GM19351 (cell line): ENCODE data around the gene PPIL1.

Source experiments
- ATAC-seq: cut with Tn5 transposase; IDR thresholded peaks from one replicate; pipeline ENCODE4 v1.9.1; 2021; ENCODE audit warnings: mild to moderate bottlenecking, moderate library complexity; ENCODE audit not compliant: unreplicated experiment

Gene PPIL1

DNA sequence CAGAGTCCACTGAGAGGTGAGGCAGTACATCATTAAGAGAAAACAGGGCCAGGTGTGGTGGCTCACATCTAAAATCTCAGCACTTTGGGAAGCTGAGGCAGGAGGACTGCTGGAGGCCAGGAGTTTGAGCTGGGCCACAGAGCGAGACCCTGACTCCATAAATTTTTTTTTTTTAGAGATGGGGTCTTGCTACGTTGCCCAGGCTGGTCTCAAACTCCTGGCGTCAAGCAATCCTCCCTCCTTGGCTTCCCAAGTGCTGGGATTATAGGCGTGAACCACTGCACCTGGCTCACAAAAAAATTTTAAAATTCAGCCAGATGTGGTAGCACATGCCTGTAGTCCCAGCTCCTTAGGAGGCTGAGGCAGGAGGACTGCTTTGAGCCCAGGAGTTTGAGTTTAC lies 17.3 kb downstream of the PPIL1 start:
- ATAC-seq: no peak

- no peak for ATAC-seq
These were observed 18.3 kb downstream of the PPIL1 start for GRCh38 chr6:36856277-36856676.

DNA sequence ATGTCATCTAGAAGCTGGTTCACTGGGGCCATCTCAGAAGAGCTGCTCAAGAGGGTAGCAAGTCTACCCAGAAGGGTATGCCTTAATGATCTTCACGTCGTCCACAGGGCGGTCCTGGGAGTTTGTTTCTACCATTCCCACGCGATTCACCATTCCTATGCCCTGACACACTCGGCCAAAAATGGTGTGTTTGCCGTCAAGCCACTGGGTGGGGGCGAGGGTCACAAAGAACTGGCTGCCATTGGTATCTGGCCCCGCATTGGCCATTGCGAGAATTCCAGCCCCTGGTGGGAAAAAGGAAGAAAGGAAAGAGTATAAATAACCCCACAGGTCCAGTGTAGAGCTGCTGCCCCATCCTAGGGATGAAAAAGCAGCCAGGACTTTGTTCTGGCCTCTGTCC lies 18.9 kb downstream of the PPIL1 start:
- ATAC-seq: no peak

GRCh38 chr6:36853325-36853724 lies 21.3 kb downstream of the PPIL1 start:
- no peak for ATAC-seq

DNA sequence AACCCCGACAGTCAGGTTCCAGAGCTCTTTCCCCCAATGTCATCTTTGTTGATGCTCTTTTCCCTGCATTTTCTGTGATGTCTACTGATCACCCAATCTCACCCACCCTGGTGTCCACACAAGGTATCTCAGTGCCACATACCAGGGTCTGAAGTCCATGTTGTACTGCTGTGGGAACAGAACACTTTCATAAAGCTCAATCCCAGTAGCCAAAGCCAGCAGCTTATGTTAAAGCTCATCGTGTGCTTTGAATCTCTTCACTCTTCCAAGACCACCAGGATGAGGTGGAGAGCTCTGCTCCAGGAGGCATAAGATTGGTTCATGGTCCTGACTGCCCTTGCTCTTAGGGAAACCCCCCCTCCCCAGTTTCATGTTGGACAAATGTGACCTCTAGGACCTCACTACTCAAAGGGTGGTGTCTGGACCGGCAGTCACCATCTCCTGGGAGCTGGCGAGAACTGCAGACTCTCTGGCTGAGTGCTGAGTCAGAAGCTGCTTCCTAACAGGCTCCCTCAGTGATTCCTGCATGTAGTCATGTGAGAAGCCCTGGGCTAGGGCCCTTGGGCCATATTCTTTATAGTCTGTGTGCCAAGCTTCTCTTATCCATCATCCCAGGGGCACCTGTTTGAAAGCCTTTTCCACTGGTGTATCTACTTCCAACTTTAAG lies 22.0 kb downstream of the PPIL1 start:
- ATAC-seq: no peak

DNA sequence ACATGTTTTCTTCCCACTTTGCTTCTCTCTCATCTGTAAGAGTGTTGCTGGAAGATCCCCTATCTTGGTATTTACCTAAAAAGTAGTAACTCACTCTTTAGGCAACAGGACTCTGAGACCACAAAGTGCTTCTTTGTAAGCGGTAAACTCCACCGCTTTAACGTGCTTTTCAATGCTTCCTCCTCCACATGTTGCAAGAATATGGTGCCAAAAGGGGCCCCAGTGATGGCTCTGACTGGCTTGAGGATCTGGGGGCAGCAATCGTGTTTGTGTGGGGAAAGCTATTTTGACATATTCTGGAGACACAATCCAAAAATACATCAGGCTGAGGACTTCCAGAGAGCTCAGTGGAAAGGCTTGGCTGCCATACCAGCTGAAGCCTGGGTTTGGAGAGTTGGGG lies 23.0 kb downstream of the PPIL1 start:
- ATAC-seq: no peak

- no peak for ATAC-seq
These were observed 23.4 kb downstream of the PPIL1 start for GRCh38 chr6:36851149-36851614.

DNA sequence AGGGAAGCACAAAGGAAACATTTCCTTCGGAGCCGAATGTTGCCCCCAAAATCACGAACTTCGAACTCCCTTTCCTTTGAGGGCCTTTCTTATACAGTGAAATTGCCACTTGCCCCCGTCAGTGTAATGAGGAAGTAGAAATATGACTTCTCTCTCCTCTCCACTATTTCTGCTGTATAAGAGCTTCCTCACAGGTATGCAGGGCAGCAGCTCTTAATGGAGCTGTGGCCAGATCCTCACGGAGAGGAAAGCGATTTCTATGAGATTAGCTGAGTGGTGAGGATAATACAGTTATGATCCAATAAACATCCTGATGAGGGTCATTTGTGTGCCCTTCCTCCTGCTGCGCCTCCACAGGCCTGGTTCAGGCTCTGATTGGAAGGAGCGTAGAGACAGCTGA lies 24.6 kb downstream of the PPIL1 start:
- no peak for ATAC-seq

- ATAC-seq: no peak
These were observed 25.8 kb downstream of the PPIL1 start for GRCh38 chr6:36848658-36849441.

DNA sequence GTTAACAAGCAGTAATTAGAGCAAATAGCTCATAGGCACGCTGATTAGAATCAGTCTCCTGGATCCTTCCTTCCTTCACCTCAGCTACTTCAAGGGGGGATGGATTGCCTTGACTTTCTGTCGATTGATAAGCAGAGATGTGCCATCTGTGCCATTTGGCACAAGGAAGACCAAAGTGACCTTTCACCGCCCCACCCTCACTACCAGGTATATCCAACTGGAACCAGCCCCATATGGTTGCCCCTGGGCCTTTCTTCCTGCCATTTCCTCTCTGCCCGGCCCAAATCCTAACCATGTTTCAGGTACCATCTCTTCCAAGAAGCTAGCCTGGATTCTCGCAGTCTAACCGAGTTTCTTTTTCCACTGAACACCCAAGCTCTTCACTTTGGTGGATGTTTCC lies 26.6 kb downstream of the PPIL1 start:
- no peak for ATAC-seq

- no peak for ATAC-seq
These were observed 27.5 kb downstream of the PPIL1 start for GRCh38 chr6:36847152-36847551.

- ATAC-seq: no peak
These were observed 29.4 kb downstream of the PPIL1 start for GRCh38 chr6:36845233-36845632.

DNA sequence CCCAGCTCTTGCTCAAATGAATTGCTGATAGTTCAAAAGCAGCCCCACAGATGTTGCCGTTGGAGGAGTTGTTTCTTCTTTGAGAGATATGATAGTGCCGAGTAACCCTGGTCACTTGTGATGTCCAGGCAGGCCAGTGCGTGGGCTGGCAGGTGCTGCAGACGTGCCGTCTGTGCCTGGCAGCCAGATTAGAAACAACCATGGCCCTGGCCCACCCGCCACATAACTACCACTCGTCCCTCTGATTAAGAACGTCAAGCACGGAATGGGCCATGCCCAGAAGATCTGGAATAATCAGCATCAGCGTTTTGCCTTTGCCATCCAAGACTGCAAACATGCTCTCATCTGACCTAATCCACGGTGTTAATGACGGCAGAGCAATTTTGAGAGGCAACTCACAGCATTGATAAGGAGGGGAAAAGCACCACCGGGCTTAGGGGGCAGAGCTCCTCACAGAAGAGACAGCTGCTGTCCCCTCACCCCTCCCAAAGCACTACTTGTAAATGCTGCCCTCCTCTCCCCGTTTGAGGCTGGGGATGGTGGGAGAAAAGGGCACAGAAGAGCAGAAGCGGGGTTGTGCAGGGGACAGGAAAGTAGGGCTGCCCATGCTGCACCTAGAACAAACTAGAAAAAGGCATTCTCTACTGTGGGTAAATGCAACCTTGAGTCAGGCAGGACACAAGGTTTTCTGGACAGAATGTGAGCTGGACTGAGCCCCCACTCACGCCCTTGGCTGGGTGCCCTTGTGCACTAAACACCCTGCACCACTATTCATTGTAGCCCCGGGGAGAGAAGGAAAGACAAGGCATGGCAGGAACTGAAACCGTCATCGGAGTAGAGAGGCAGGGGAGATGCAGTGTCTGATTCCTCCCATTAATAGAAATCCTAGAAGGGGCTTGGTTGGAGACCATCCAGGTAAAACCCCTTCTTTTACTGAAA lies 30.1 kb downstream of the PPIL1 start:
- ATAC-seq: no peak

DNA sequence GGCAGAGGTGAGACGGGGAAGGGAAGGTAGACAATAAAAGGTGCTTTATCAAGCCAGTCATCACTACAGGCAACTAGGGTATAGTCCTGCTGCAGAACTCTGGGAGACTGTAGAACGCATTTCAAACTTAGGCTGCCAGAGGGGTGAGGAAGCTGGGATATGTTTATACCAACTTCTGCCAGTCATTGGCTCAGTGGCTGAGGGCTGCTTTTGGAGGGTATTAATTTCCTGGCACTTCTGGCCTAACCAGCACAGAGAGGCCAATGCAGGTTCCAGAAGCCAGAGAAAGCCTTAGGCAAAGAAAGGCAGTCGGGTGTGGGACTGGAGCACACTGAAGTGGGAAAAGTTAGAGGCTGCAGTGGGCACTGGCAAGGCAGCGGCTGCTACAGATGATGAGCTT lies 31.4 kb downstream of the PPIL1 start:
- ATAC-seq: no peak

DNA sequence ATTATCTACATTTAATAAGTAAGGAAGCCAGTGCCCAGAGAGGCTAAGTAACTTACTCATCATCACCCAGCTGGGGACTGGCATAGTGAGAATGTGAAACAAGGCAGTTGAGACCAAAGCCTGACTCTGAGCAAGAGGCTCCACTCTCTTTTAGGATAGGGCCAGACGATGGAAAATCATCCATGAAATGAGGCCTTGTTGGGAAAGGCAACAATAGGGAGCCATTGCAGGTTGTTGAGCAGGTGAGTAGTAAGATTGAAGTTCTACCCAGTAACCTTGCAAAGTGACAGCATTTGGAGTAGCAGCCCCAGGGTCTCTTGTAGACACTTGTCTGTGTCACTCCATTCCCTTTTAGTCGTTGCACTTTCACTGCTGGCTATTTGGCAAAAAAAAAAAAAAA lies 32.8 kb downstream of the PPIL1 start:
- no peak for ATAC-seq

DNA sequence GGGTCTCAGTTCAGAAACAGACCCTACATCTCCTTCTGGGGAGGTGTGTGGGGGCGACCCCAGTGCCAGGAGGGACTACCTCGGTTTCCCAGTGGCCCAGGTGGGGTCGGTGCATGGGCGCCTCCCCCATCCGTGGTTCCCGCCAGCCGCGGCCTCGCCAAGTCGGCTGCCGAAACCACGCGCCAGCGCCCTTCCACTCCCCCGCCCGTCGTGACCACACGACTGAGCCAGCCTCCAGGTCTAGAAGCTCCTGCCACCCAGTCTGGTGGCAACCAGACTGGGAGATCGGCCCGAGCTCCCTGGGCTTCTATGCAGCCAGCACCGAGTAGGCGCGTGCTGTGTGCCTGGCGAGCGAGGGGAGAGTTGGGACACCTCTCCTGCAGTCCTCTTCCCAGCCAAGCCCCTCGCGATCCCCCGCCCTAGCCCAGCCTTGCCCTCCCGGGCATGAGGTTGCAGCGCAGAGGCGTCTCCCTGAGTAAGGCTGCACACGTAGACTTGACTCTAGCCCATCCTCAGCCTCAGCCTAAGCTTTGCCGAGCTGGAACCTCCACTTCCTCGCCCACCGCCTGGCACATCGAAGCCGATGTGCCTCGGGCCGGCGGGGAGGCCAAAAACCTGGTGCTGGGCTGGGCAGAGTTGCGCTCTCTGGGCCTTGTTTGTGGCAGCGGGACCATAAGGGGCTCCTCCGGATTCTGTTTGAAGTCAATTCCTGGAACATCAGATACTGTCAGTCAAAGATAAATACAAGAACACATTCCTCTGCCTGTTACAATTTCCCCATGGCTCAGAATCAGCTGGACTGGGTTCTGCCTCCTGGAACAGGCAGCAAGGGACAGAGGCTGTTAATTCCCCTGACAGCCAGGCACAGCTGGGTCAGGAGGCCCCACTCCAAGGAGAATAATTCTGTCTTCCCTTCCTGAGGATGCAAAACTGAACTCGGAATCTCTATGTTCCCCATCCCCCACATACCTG lies 33.9 kb downstream of the PPIL1 start:
- ATAC-seq: no peak

DNA sequence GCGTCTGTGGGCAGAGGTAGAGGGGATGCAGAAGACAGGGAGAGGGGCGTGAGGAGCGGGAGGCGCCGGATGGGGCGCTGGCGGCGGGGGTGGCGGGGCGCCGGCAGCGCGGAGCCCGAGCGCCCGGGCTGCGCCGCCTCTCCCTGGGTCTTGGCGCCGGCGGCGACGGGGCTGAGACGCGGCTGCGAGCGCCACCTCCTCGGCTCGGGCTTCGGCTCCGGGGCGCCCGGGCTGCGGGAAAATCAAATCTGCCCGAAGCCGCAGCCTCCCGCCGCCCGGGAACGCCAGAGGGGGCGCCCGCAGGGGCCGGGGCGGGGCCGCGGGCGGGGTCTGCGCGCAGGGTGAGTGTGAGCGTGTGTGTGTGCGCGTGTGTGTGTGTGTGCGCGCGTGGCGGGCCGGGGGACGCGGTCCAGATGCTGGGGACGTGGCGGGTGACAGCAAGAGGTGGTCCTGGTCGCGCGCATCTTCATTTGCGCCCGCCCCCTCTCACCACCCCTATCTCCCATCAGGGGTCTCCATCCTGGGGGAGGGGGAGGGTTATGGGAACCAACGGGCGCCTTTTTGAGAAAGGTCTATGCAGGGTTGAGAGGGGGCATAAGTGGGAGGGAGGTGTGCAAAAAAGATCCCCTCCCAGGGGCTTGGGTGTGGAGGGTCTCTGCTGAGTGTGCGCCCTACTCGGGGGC lies 34.7 kb downstream of the PPIL1 start:
- ATAC-seq: no peak

DNA sequence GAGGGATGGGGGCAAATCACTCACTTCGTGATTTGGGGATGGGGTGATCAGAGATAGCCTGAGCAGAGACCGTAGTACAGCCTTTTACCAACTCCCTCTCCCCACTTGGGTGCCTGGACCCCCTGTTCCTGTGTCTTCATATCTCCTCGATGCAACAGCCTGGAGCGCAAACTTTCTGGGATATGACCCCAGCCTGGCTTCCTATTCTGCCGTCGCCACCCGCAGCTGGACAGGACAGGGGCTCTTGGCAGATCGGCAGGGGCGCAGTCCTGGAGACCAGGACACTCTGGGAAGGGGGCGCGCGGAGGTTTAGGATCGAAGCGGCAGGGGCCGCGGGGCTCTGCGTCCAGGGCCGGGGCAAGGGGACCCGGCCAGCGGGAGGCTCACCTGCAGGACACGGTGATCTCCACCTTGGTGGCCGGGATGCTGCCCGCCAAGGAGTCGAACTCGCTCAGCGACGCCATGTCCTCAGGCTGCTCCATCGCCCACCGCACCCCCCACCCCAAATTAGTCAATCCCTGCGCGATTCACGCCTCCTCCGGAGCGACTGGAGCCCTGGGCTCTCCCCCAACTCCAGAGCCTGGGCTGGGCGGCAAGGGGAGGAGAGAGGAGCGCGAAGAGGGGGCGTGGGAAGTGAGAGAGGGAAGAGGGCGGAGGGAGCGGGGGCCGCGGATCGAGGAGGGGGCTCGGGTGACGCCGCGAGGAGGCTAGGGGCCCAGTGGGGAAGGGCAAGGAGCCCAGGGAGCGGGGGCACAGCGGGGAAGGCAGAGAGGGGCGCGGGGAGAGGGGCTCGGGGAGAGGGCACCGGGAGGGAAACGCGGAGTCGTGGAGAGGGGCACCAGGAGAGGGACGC lies 35.5 kb downstream of the PPIL1 start, which contains the start of gene CPNE5:
Gene CPNE5 (minus strand): TSS at position 549 of the 853 bp plus-strand sequence. CDS start 67 bp downstream, at position 482.
- no peak for ATAC-seq

- ATAC-seq: no peak
These were observed 36.9 kb downstream of the PPIL1 start for GRCh38 chr6:36837686-36838085.
